HG03095 (cell line): ENCODE measurements around the gene WFDC13.
"Not testable (repeated sequence)": the region's sequence is repeated elsewhere in the genome, so short reads cannot be mapped to it uniquely, and the experiment has no call there.

Experiments used
- ATAC-seq: cut with Tn5 transposase; IDR thresholded peaks from one replicate; pipeline ENCODE4 v1.9.1; 2021; ENCODE audit warnings: moderate library complexity; ENCODE audit not compliant: unreplicated experiment

Gene WFDC13

GRCh38 chr20:45701873-45702272, at the start of gene WFDC13:
WFDC13 (plus strand) TSS chr20:45702038; CDS start chr20:45702124, 86 bp downstream.
- no peak for ATAC-seq

- not testable (repeated sequence) for ATAC-seq
Observed at GRCh38 chr20:45657038-45657437, 44.8 kb upstream of the WFDC13 start.

- ATAC-seq, result no peak
Observed at GRCh38 chr20:45670139-45670538, 31.7 kb upstream of the WFDC13 start, which contains the start of gene WFDC11. WFDC11 (minus strand) TSS chr20:45670239; CDS start chr20:45650600, 19,639 bp downstream.

- ATAC-seq, result no peak
Observed at GRCh38 chr20:45672765-45673164, 29.1 kb upstream of the WFDC13 start.

- no peak for ATAC-seq
Observed at GRCh38 chr20:45679650-45680049, 22.2 kb upstream of the WFDC13 start.

GRCh38 chr20:45685896-45686295, 15.9 kb upstream of the WFDC13 start:
- ATAC-seq, result no peak

- ATAC-seq, result not testable (repeated sequence)
Observed at GRCh38 chr20:45693346-45693745, 8.5 kb upstream of the WFDC13 start.

GRCh38 chr20:45695496-45695895, 6.3 kb upstream of the WFDC13 start:
- ATAC-seq, result no peak

GRCh38 chr20:45701104-45701503, 734 bp upstream of the WFDC13 start:
- ATAC-seq, result no peak

GRCh38 chr20:45704969-45705637, 3.3 kb downstream of the WFDC13 start, which contains the start of gene WFDC10B:
WFDC10B (minus strand) TSS chr20:45705019; CDS start chr20:45685992, 19,027 bp downstream.
- no peak for ATAC-seq

GRCh38 chr20:45716141-45716688, 14.4 kb downstream of the WFDC13 start:
- ATAC-seq, result not testable (repeated sequence)

- ATAC-seq, result no peak
Observed at GRCh38 chr20:45722047-45722446, 20.2 kb downstream of the WFDC13 start, which contains the start of gene SPINT4. SPINT4 (plus strand) TSS chr20:45722347; CDS start chr20:45722368, 21 bp downstream.

GRCh38 chr20:45725134-45725533, 23.3 kb downstream of the WFDC13 start:
- ATAC-seq, result no peak

- no peak for ATAC-seq
Observed at GRCh38 chr20:45727044-45727443, 25.2 kb downstream of the WFDC13 start.

- no peak for ATAC-seq
Observed at GRCh38 chr20:45732199-45732598, 30.4 kb downstream of the WFDC13 start.

- no peak for ATAC-seq
Observed at GRCh38 chr20:45735552-45735951, 33.7 kb downstream of the WFDC13 start.

- no peak for ATAC-seq
Observed at GRCh38 chr20:45735988-45736387, 34.1 kb downstream of the WFDC13 start.

- no peak for ATAC-seq
Observed at GRCh38 chr20:45742596-45742995, 40.8 kb downstream of the WFDC13 start.

- no peak for ATAC-seq
Observed at GRCh38 chr20:45745015-45745414, 43.2 kb downstream of the WFDC13 start.

- no peak for ATAC-seq
Observed at GRCh38 chr20:45751721-45752120, 49.9 kb downstream of the WFDC13 start.

- no peak for ATAC-seq
Observed at GRCh38 chr20:45752746-45753145, 50.9 kb downstream of the WFDC13 start.

- ATAC-seq, result no peak
Observed at GRCh38 chr20:45758096-45758495, 56.3 kb downstream of the WFDC13 start.
